A549 (cell line): ENCODE measurements around the gene IRF6. TPM values are rescaled to one million over a fixed set of nuclear protein-coding genes. Genes with fewer than 3 reads are reported as not detected.
"Not testable (repeated sequence)": the region's sequence is repeated elsewhere in the genome, so short reads cannot be mapped to it uniquely, and the experiment has no call there.

Experiments
- ATAC-seq, 2 experiments: fragments of 200-7000 bp in 1 of 2; fragments of >200 bp in 1 of 2; cut with Nextera tagmentation in 1 of 2; cut with Tn5 transposase in 1 of 2; 3 replicates each; pipeline versions ENCODE4 v1.8.0 to v1.9.1; 2018 to 2020; ENCODE audit warnings: mild to moderate bottlenecking in 1 of 2, moderate library complexity in 1 of 2
- CTCF ChIA-PET: fragments of 300-600 bp; sonication (Branson Sonifier 250); formaldehyde crosslinking; extraction: SDS; loops from one replicate; lab custom pipeline; 2021; ENCODE audit warnings: antibody characterized with exemption, inconsistent platforms; lab: Yijun Ruan, JAX
- POLR2A ChIA-PET: fragments of 350-600 bp; formaldehyde crosslinking; extraction: SDS; loops from one replicate; lab custom pipeline; 2021; ENCODE audit warnings: antibody characterized with exemption, inconsistent platforms; lab: Yijun Ruan, JAX
- DNase-seq, 2 experiments: peaks; one replicate each; pipeline versions ENCODE4 v3.0.0 to v3.0.0-alpha.2; 2011 to 2016; ENCODE audit warnings: low read depth in 1 of 2, low spot score in 1 of 2
- FAIRE-seq: peaks from 2 replicates; lab custom pipeline; 2011; peaks lifted over from hg19 to GRCh38; lab: Jason Lieb, UNC
- H3K27ac ChIP-seq, 2 experiments: fragments of >200 bp; sonication (Bioruptor Twin); formaldehyde crosslinking; 3 replicates each; pipeline ENCODE4 v1.5.1; 2016 to 2017
- H3K4me1 ChIP-seq: fragments of >200 bp; sonication (Bioruptor Twin); formaldehyde crosslinking; 3 replicates; pipeline ENCODE4 v1.6.1; 2016
- H3K4me2 ChIP-seq: fragments of >200 bp; sonication (Bioruptor Twin); formaldehyde crosslinking; 3 replicates; pipeline ENCODE4 v1.6.1; 2016
- H3K4me3 ChIP-seq: fragments of >200 bp; sonication (Bioruptor Twin); formaldehyde crosslinking; 3 replicates; pipeline ENCODE4 v1.5.1; 2016
- H3K9me3 ChIP-seq: fragments of >200 bp; sonication (Bioruptor Twin); formaldehyde crosslinking; 3 replicates; pipeline ENCODE4 v1.6.1; 2016
- CBX8 ChIP-seq: fragments of 200-600 bp; sonication (generic); IDR thresholded peaks from 2 replicates; pipeline ENCODE4 v1.6.1; 2016
- CHD2 ChIP-seq: fragments of 150-350 bp; IDR thresholded peaks from 2 replicates; pipeline ENCODE4 v1.6.1; 2014; ENCODE audit warnings: low read length; ENCODE audit not compliant: partially characterized antibody
- ESRRA ChIP-seq: fragments of 150-350 bp; IDR thresholded peaks from 2 replicates; pipeline ENCODE4 v1.6.1; 2014; ENCODE audit warnings: mild to moderate bottlenecking, low read length, borderline replicate concordance
- HOXA7 ChIP-seq: fragments of 250-450 bp; sonication (Bioruptor Pico); IDR thresholded peaks from 2 replicates; pipeline ENCODE4 v1.5.0; 2020; ENCODE audit warnings: mild to moderate bottlenecking, moderate library complexity
- JUN ChIP-seq, 2 experiments: fragments of >200 bp; sonication (Bioruptor Twin); formaldehyde crosslinking; IDR thresholded peaks; 2 replicates in 1 of 2; 3 replicates in 1 of 2; pipeline ENCODE4 v1.6.1; 2016 to 2017
- MAZ ChIP-seq: fragments of 150-350 bp; IDR thresholded peaks from 2 replicates; pipeline ENCODE4 v1.6.1; 2014; ENCODE audit warnings: antibody characterized with exemption, low read depth, low read length, borderline replicate concordance
- POLR2AphosphoS2 ChIP-seq: conservative IDR thresholded peaks from 2 replicates; pipeline ENCODE4 v1.6.1; 2012; ENCODE audit warnings: low read length, improper control_type of control experiment, inconsistent platforms
- RAD21 ChIP-seq, 2 experiments: fragments of >200 bp in 1 of 2; sonication (Bioruptor Twin) in 1 of 2; formaldehyde crosslinking in 1 of 2; IDR thresholded peaks in 1 of 2; conservative IDR thresholded peaks in 1 of 2; 2 replicates in 1 of 2; 3 replicates in 1 of 2; pipeline ENCODE4 v1.6.1; 2012 to 2018; ENCODE audit warnings: inconsistent platforms in 1 of 2
- RNF2 ChIP-seq: fragments of 200-600 bp; sonication (generic); IDR thresholded peaks from 2 replicates; pipeline ENCODE4 v1.6.1; 2016; ENCODE audit warnings: low read depth, mild to moderate bottlenecking, antibody characterized with exemption, moderate library complexity, borderline replicate concordance
- SMC3 ChIP-seq: fragments of >200 bp; sonication (Bioruptor Twin); formaldehyde crosslinking; IDR thresholded peaks from 3 replicates; pipeline ENCODE4 v1.6.1; 2018; ENCODE audit warnings: inconsistent platforms
- SREBF2 ChIP-seq: fragments of 450-650 bp; IDR thresholded peaks from 2 replicates; pipeline ENCODE4 v1.6.1; 2014; ENCODE audit warnings: mild to moderate bottlenecking, moderate library complexity
- TP53 ChIP-seq: fragments of 250-450 bp; sonication (Bioruptor Pico); IDR thresholded peaks from 2 replicates; pipeline ENCODE4 v1.5.0; 2021; ENCODE audit warnings: mild to moderate bottlenecking, moderate library complexity
- WGBS: methylation state at CpG from one replicate; pipeline ENCODE4 v1.1.6; 2017; ENCODE audit errors: missing lambda C conversion rate; 5-methylcytosine and 5-hydroxymethylcytosine counted together
- polyA plus RNA-seq, 4 experiments: library from polyadenylated mRNA; depleted of rRNA in 3 of 4; stranded (reverse); fragments of >200 nt; fragmentation: RNase III in 1 of 4; extraction: RNeasy Plus Mini Kit Qiagen cat#74134 plus additional on column Dnase treatment in 1 of 4; gene quantifications; 2 replicates in 3 of 4; 3 replicates in 1 of 4; pipeline ENCODE4 v1.2.3, GENCODE V29; 2011 to 2017
- TF ChIP-seq, protein P1 (sequence below): IDR thresholded peaks from 2 replicates; pipeline ENCODE4 v1.6.1; 2012
- TF ChIP-seq, protein P2 (sequence below): fragments of 250-450 bp; sonication (Bioruptor Pico); IDR thresholded peaks from 2 replicates; pipeline ENCODE4 v1.5.0; 2020; ENCODE audit warnings: low read depth, mild to moderate bottlenecking, moderate library complexity
- TF ChIP-seq, protein P3 (sequence below): fragments of >200 bp; sonication (Bioruptor Twin); formaldehyde crosslinking; IDR thresholded peaks from 3 replicates; pipeline ENCODE4 v1.5.1; 2016

The IRF6 gene
- polyA plus RNA-seq, 2 of the 4 experiments (the other 2 are of a cell fraction), result 0.08 to 0.22 TPM

DNA sequence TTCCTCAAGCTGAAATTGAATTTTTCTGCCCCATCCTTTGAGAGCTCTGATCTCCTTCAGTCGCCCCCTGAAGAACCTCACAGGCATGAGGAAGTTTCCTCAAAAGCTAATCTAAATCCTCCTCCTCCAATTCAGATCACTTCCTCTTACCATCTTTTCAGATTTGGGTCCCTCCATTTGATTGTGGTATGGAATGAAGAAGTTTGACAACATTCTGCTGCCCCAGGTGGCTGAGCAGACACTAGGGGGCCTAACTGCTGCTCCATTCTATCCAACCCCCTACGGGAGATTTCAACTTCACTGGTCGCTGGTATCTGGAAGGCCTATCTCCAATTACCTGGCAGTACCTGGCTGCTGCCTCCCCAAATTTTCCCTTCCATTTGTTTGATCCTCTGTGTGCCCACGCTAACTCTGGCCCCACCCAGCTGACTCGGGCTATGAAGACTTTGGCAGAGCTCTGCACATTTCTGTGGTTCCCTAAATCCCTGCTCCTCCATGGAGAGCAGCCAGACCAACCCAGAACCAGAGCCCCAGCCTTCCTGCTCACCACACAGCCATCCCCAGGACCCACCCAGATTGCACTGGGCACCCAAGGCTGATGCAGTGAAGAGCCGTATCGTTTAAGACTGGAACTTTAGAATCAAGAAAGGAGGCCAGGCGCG is 7.8 kb downstream of the IRF6 start:
- POLR2A ChIA-PET, result no interaction called here
- H3K9me3 ChIP-seq, result no peaks in the 10 kb centered on the region; the same call in 2 of the 3 replicates
- no peak overlapping the region for H3K4me2 ChIP-seq
- FAIRE-seq (no peak), DNase-seq (no peak), ATAC-seq (peak in 1 of 2 experiments; percentile 63; a peak in 4 of 6 replicates)
- TF ChIP-seq, protein P1, sequence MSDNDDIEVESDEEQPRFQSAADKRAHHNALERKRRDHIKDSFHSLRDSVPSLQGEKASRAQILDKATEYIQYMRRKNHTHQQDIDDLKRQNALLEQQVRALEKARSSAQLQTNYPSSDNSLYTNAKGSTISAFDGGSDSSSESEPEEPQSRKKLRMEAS, result no peak
- TF ChIP-seq POLR2AphosphoS2 (no peak), SREBF2 (no peak), ESRRA (no peak), RAD21 (conservative IDR thresholded peaks at IDR 0.05 in 1 of 2, IDR thresholded peaks at IDR 0.05 in 1 of 2) (no peak), JUN (IDR thresholded peaks at IDR 0.05) (no peak), MAZ (no peak)
- TF ChIP-seq, protein P2, sequence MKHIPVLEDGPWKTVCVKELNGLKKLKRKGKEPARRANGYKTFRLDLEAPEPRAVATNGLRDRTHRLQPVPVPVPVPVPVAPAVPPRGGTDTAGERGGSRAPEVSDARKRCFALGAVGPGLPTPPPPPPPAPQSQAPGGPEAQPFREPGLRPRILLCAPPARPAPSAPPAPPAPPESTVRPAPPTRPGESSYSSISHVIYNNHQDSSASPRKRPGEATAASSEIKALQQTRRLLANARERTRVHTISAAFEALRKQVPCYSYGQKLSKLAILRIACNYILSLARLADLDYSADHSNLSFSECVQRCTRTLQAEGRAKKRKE (CRISPR knock-in tag), result no peak
- no peak overlapping the region for H3K27ac ChIP-seq
- CTCF ChIA-PET, result interaction anchor here (1.1 to 1.3 kb wide), 3 partner anchors 10 to 25 kb away, joined by 3 to 5 read pairs (median 3); no protein-coding TSS in a partner anchor
- no peaks in the 10 kb centered on the region for H3K4me1 ChIP-seq
- no peak overlapping the region for H3K4me3 ChIP-seq
- WGBS, result 58% methylated on average over 9 of the region's 9 CpGs

DNA sequence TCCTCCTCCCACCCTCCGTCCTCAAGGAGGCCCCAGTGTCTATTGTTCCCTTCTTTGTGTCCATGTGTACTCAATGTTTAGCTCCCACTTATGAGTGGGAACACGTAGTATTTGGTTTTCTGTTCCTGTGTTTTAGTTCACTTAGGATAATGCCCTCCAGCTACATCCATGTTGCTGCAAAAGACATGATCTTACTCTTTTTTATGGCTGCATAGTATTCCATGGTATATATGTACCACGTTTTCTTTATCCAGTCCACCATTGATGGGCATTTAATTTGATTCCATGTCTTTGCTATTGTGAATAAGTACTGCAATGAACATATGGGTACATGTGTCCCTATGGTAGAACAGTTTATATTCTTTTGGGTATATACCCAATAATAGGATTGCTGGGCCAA is 12.2 kb downstream of the IRF6 start:
- DNase-seq, H3K4me2 ChIP-seq, ATAC-seq, H3K9me3 ChIP-seq, H3K27ac ChIP-seq, FAIRE-seq, H3K4me3 ChIP-seq, POLR2A ChIA-PET: not testable (repeated sequence)
- CTCF ChIA-PET, result interaction anchor here (1.3 kb wide), 2 partner anchors 30 to 45 kb away, joined by 3 to 5 read pairs; no protein-coding TSS in a partner anchor
- H3K4me1 ChIP-seq, result peaks cover 11% of the 10 kb centered on the region; the same call in 2 of the 3 replicates
- WGBS, result 17% methylated on average over 3 of the region's 3 CpGs

DNA sequence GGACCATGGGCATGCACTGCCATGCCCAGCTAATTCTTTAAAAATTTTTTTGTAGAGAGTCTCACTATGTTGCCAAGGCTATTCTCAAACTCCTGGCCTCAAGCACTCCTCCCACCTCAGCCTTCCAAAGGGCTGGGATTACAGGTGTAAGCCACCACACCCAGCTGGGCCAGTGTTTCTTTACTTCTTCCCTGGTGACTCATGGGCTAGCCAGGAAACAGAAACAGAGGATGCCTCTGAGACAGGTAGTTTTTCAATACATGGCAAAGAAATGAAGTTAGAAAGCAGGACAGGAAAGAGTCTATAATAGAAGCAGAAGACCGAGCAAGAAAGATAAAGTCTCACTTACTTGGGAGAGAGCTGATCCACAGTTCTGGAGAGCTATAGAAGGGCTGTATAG is 14.0 kb downstream of the IRF6 start:
- Histone ChIP-seq H3K9me3 (no peaks in the 10 kb centered on the region; the same call in 2 of the 3 replicates), H3K4me2 (no peak overlapping the region), H3K4me1 (peaks cover 11% of the 10 kb centered on the region; the same call in 2 of the 3 replicates), H3K4me3 (no peak overlapping the region), H3K27ac (no peak overlapping the region)
- FAIRE-seq, result no peak
- CTCF ChIA-PET, result interaction anchor here (2.1 to 3.6 kb wide), 2 partner anchors 9 to 31 kb away, joined by 13 to 14 read pairs; no protein-coding TSS in a partner anchor
- TF ChIP-seq, protein P3, sequence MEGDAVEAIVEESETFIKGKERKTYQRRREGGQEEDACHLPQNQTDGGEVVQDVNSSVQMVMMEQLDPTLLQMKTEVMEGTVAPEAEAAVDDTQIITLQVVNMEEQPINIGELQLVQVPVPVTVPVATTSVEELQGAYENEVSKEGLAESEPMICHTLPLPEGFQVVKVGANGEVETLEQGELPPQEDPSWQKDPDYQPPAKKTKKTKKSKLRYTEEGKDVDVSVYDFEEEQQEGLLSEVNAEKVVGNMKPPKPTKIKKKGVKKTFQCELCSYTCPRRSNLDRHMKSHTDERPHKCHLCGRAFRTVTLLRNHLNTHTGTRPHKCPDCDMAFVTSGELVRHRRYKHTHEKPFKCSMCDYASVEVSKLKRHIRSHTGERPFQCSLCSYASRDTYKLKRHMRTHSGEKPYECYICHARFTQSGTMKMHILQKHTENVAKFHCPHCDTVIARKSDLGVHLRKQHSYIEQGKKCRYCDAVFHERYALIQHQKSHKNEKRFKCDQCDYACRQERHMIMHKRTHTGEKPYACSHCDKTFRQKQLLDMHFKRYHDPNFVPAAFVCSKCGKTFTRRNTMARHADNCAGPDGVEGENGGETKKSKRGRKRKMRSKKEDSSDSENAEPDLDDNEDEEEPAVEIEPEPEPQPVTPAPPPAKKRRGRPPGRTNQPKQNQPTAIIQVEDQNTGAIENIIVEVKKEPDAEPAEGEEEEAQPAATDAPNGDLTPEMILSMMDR, result no peak
- TF ChIP-seq RNF2, result no peak
- no peak for TF ChIP-seq CBX8
- no peak for TF ChIP-seq CHD2
- no peak for TF ChIP-seq HOXA7 (CRISPR knock-in tag)
- TF ChIP-seq TP53 (CRISPR knock-in tag), result no peak
- no peak for TF ChIP-seq SMC3
- TF ChIP-seq ESRRA, result no peak
- WGBS, result 24% methylated on average over 1 of the region's 1 CpG
- POLR2A ChIA-PET, result no interaction called here
- ATAC-seq, result no peak
- no peak for DNase-seq
